ENCODE measurements around the gene KRT17. TPM values are rescaled to one million over a fixed set of nuclear protein-coding genes. Genes with fewer than 3 reads are reported as not detected.

The KRT17 gene
- total RNA-seq, 2 donors from 2014 or later = not detected

- no peaks in the 10 kb centered on the region for H3K4me1 ChIP-seq (ENCODE audit: control insufficient read depth, insufficient read depth, low read length)
- Mint-ChIP-seq H3K27ac (no peak within 1 kb of the TSS), H3K9me3 (no peaks in the 10 kb centered on the region), H3K36me3 (ENCODE audit: low read depth) (no peaks in the 10 kb centered on the region), H3K4me1 (peaks cover 9% of the 10 kb centered on the region), H3K27me3 (ENCODE audit: insufficient read depth) (peaks cover 68% of the 10 kb centered on the region), H3K4me3 (no peak within 1 kb of the TSS)
- 81 to 82% methylated on average over 10 to 24 of the region's 24 CpGs for WGBS, 2 experiments (ENCODE audit: insufficient coverage in 1 of 2, insufficient read length in 1 of 2)
- no peak within 1 kb of the TSS for H3K9ac ChIP-seq (ENCODE audit: extremely low read depth, low read length, poor library complexity, severe bottlenecking)
- H3K27me3 ChIP-seq (ENCODE audit: control insufficient read depth, insufficient read depth, low read length, poor library complexity, severe bottlenecking) = peaks cover 21% of the 10 kb centered on the region
- no peak within 1 kb of the TSS for H3K27ac ChIP-seq (ENCODE audit: low read depth, low read length)
- H3K36me3 ChIP-seq (ENCODE audit: control insufficient read depth, insufficient read depth, low read length) = no peaks in the 10 kb centered on the region
- no peaks in the 10 kb centered on the region for H3K9me3 ChIP-seq (ENCODE audit: control insufficient read depth, low read length)
- H3K4me3 ChIP-seq (ENCODE audit: low read length) = no peak within 1 kb of the TSS
- peak; percentile 43 for DNase-seq
- TF ChIP-seq CTCF (conservative IDR thresholded peaks at IDR 0.05) = no peak
Measured at GRCh38 chr17:41571561-41572434, 52.6 kb downstream of the KRT17 start, which contains the start of gene KRT9. Gene KRT9, minus strand, starts transcription at chr17:41572059. Its CDS starts 67 bp downstream, at chr17:41571992.

Other genes starting within 250 kb of the KRT17 start
- gene KRT34, start 242.3 kb downstream of the KRT17 start, total RNA-seq = not detected
- not detected for gene KRT31, start 227.0 kb downstream of the KRT17 start, total RNA-seq
- gene KRT37, start 200.0 kb downstream of the KRT17 start, total RNA-seq = not detected
- gene KRT38, start 183.6 kb downstream of the KRT17 start, total RNA-seq = not detected
- gene KRT32, start 157.2 kb downstream of the KRT17 start, total RNA-seq = not detected
- not detected for gene KRT35, start 143.4 kb downstream of the KRT17 start, total RNA-seq
- not detected for gene KRT36, start 134.7 kb downstream of the KRT17 start, total RNA-seq
- gene KRT13, start 119.0 kb downstream of the KRT17 start, total RNA-seq = not detected
- 1 to 10 TPM in 1 of 2 donors, under 1 TPM in 1; 0.95 to 1.2 TPM for gene KRT15, start 105.7 kb downstream of the KRT17 start, total RNA-seq
- 1,000 to 10,000 TPM in 1 of 2 donors, 100 to 1,000 TPM in 1; 750 to 1,012 TPM for gene KRT19, start 96.3 kb downstream of the KRT17 start, total RNA-seq
- not detected for gene KRT9, start 52.5 kb downstream of the KRT17 start, total RNA-seq
- not detected for gene KRT14, start 37.7 kb downstream of the KRT17 start, total RNA-seq
- not detected for gene KRT16, start 11.8 kb downstream of the KRT17 start, total RNA-seq
- 100 to 1,000 TPM; 526 to 573 TPM for gene EIF1, start 64.3 kb upstream of the KRT17 start, total RNA-seq
- gene GAST, start 87.8 kb upstream of the KRT17 start, total RNA-seq = not detected
- 1 to 10 TPM; 1.7 TPM for gene HAP1, start 110.1 kb upstream of the KRT17 start, total RNA-seq
- 100 to 1,000 TPM; 112 to 167 TPM for gene JUP, start 162.1 kb upstream of the KRT17 start, total RNA-seq
- 10 to 100 TPM; 23.9 to 40.6 TPM for gene P3H4, start 187.4 kb upstream of the KRT17 start, total RNA-seq
- 100 to 1,000 TPM; 179 to 291 TPM for gene FKBP10, start 188.4 kb upstream of the KRT17 start, total RNA-seq
- gene NT5C3B, start 211.7 kb upstream of the KRT17 start, total RNA-seq = 10 to 100 TPM; 65.2 to 79.5 TPM
- under 1 TPM in 1 of 2 donors, not detected in 1; 0.15 TPM for gene KLHL10, start 213.2 kb upstream of the KRT17 start, total RNA-seq
- 10 to 100 TPM; 13.3 to 15.9 TPM for gene KLHL11, start 240.8 kb upstream of the KRT17 start, total RNA-seq